Measurements from ENCODE around the gene RRP8. TPM values are rescaled to one million over a fixed set of nuclear protein-coding genes. Genes with fewer than 3 reads are reported as not detected.

RRP8 gene
- total RNA-seq, 1 experiment from 2014 or later = 16.0 TPM

GRCh38 chr11:6601041-6601461, 2.4 kb downstream of the RRP8 start:
- Histone ChIP-seq H3K23ac (ENCODE audit: insufficient read length, low read depth, low read length) (no peak overlapping the region), H3T11ph (ENCODE audit: low read length) (no peak overlapping the region), H2BK5ac (ENCODE audit: insufficient read length, low read length) (no peak overlapping the region), H3K79me2 (ENCODE audit: insufficient read depth, low read length) (peaks cover 7% of the 10 kb centered on the region; the same call in 1 of the 2 replicates), H3K56ac (ENCODE audit: insufficient read length, low read depth, low read length) (no peak overlapping the region), H4K20me1 (ENCODE audit: control insufficient read depth, insufficient read depth, insufficient read length) (no peaks in the 10 kb centered on the region), H2BK20ac (ENCODE audit: low read depth, low read length, poor library complexity, severe bottlenecking) (no peak overlapping the region), H3K9me3 (ENCODE audit: control insufficient read depth, low read depth, low read length) (no peaks in the 10 kb centered on the region), H2BK15ac (ENCODE audit: low read depth, low read length) (no peak overlapping the region), H4K91ac (ENCODE audit: insufficient read length, low read depth, low read length) (no peak overlapping the region), H3K79me1 (ENCODE audit: insufficient read depth, low read depth, low read length, poor library complexity, severe bottlenecking) (no peaks in the 10 kb centered on the region), H3K23me2 (ENCODE audit: insufficient read length, low read depth, low read length, poor library complexity, severe bottlenecking) (peaks cover 15% of the 10 kb centered on the region), H2AK5ac (ENCODE audit: insufficient read length, low read length) (no peak overlapping the region), H3K18ac (ENCODE audit: insufficient read length, low read depth, low read length) (no peak overlapping the region), H3K4ac (ENCODE audit: low read depth, low read length) (no peak overlapping the region), H3K4me1 (ENCODE audit: insufficient read depth, low read length) (peaks cover 3% of the 10 kb centered on the region; the same call in 1 of the 2 replicates), H3K9ac (ENCODE audit: extremely low read depth, insufficient read length, low read length) (no peak overlapping the region), H2BK120ac (ENCODE audit: low read depth, low read length, poor library complexity, severe bottlenecking) (no peak overlapping the region), H3K4me2 (ENCODE audit: insufficient read depth, insufficient read length, low read length) (no peak overlapping the region), H2AFZ (ENCODE audit: low read length) (no peak overlapping the region), H4K5ac (ENCODE audit: insufficient read length, low read depth, low read length) (no peak overlapping the region), H3K27ac (ENCODE audit: insufficient read length, low read depth, low read length) (no peak overlapping the region), H3K27me3 (ENCODE audit: insufficient read depth, low read length) (no peaks in the 10 kb centered on the region), H3K14ac (ENCODE audit: insufficient read depth, low read length) (no peak overlapping the region), H2BK12ac (ENCODE audit: insufficient read length, low read depth, low read length) (no peak overlapping the region), H4K8ac (replicated peaks; ENCODE audit: insufficient read length, low read depth, low read length) (no peak overlapping the region)
- Mint-ChIP-seq H3K27me3 (ENCODE audit: low read depth) (no peaks in the 10 kb centered on the region; the same call in 1 of the 2 replicates), H3K36me3 (ENCODE audit: insufficient read depth in 1 of 3, low read depth in 3 of 3) (peaks cover 7 to 43% (median 27%) of the 10 kb centered on the region in 3 experiments; a peak in 6 of 7 replicates), H3K4me3 (no peak overlapping the region), H3K9me3 (no peaks in the 10 kb centered on the region), H3K27ac (0 out of 7 replicates have a peak overlapping the region, but pooled peaks of 1 of the 3 experiments have one; percentile 20), H3K4me1 (peaks cover 1 to 2% of the 10 kb centered on the region in 2 experiments; a peak in 1 of 4 replicates)
- no peak for DNase-seq
- no peak for TF ChIP-seq CTCF (conservative IDR thresholded peaks at IDR 0.05)
- no CpG with 5 or more reads among the region's 13 CpGs for WGBS (ENCODE audit: extremely low coverage, insufficient read length, low lambda C conversion rate)
